ENCODE measurements around the gene CYTL1. TPM values are rescaled to one million over a fixed set of nuclear protein-coding genes. Genes with fewer than 3 reads are reported as not detected.
A peak's percentile ranks its signal among the peaks of the same experiment; 100 is the strongest.

Gene CYTL1
- total RNA-seq, 1 donor from 2014 or later, result 6.9 TPM

GRCh38 chr4:4995908-4996265 is 23.4 kb downstream of the CYTL1 start:
- DNase-seq (ENCODE audit: extremely low spot score, unreplicated experiment), result no peak
- Mint-ChIP-seq H3K36me3 (no peaks in the 10 kb centered on the region), H3K27me3 (peaks cover 52% of the 10 kb centered on the region), H3K4me1 (ENCODE audit: unreplicated experiment) (peaks cover 17% of the 10 kb centered on the region), H3K4me3 (no peak overlapping the region), H3K27ac (no peak overlapping the region), H3K9me3 (no peaks in the 10 kb centered on the region)
- no peak for TF ChIP-seq CTCF (conservative IDR thresholded peaks at IDR 0.05)

GRCh38 chr4:4995103-4995907 is 24.0 kb downstream of the CYTL1 start:
- H3K9me3 Mint-ChIP-seq, result no peaks in the 10 kb centered on the region
- H3K36me3 Mint-ChIP-seq, result no peaks in the 10 kb centered on the region
- H3K27ac Mint-ChIP-seq, result no peak overlapping the region
- TF ChIP-seq CTCF (conservative IDR thresholded peaks at IDR 0.05), result peak; percentile 91
- peaks cover 47% of the 10 kb centered on the region for H3K27me3 Mint-ChIP-seq
- H3K4me1 Mint-ChIP-seq (ENCODE audit: unreplicated experiment), result peaks cover 17% of the 10 kb centered on the region
- peak; percentile 82 for DNase-seq (ENCODE audit: extremely low spot score, unreplicated experiment)
- no peak overlapping the region for H3K4me3 Mint-ChIP-seq

- Mint-ChIP-seq H3K27me3 (peaks cover 41% of the 10 kb centered on the region), H3K27ac (no peak overlapping the region), H3K9me3 (no peaks in the 10 kb centered on the region), H3K36me3 (no peaks in the 10 kb centered on the region), H3K4me1 (ENCODE audit: unreplicated experiment) (peaks cover 17% of the 10 kb centered on the region), H3K4me3 (no peak overlapping the region)
- TF ChIP-seq CTCF (conservative IDR thresholded peaks at IDR 0.05), result no peak
- DNase-seq (ENCODE audit: extremely low spot score, unreplicated experiment), result no peak
These were observed 24.8 kb downstream of the CYTL1 start for GRCh38 chr4:4994312-4995097.

GRCh38 chr4:4992833-4993232 is 26.4 kb downstream of the CYTL1 start:
- Mint-ChIP-seq H3K4me3 (no peak overlapping the region), H3K27me3 (peaks cover 35% of the 10 kb centered on the region), H3K36me3 (no peaks in the 10 kb centered on the region), H3K4me1 (ENCODE audit: unreplicated experiment) (peaks cover 17% of the 10 kb centered on the region), H3K27ac (no peak overlapping the region), H3K9me3 (no peaks in the 10 kb centered on the region)
- no peak for DNase-seq (ENCODE audit: extremely low spot score, unreplicated experiment)
- no peak for TF ChIP-seq CTCF (conservative IDR thresholded peaks at IDR 0.05)

GRCh38 chr4:4991541-4992099 is 27.6 kb downstream of the CYTL1 start:
- H3K4me1 Mint-ChIP-seq (ENCODE audit: unreplicated experiment), result peaks cover 17% of the 10 kb centered on the region
- DNase-seq (ENCODE audit: extremely low spot score, unreplicated experiment), result no peak
- no peak for TF ChIP-seq CTCF (conservative IDR thresholded peaks at IDR 0.05)
- no peak overlapping the region for H3K4me3 Mint-ChIP-seq
- H3K27ac Mint-ChIP-seq, result no peak overlapping the region
- no peaks in the 10 kb centered on the region for H3K36me3 Mint-ChIP-seq
- peaks cover 31% of the 10 kb centered on the region for H3K27me3 Mint-ChIP-seq
- H3K9me3 Mint-ChIP-seq, result no peaks in the 10 kb centered on the region

Measured in type B pancreatic cell (in vitro differentiated cells).